Kidney (tissue), 14 donors: ENCODE data around the gene NOVA1. TPM values are rescaled to one million over a fixed set of nuclear protein-coding genes. Genes with fewer than 3 reads are reported as not detected.

Experiments used
- DNase-seq, 5 donors: peaks; one replicate each; pipeline ENCODE4 v3.0.0-alpha.2; 2013 to 2020
- FAIRE-seq: peaks from 2 replicates; lab custom pipeline; 2012; peaks lifted over from hg19 to GRCh38; lab: Jason Lieb, UNC
- H3K27ac ChIP-seq, 2 donors: one replicate each; pipeline ENCODE4 v1.7.0; 2013; ENCODE audit warnings: low read depth in 2 of 2, low read length in 2 of 2, inconsistent platforms in 1 of 2
- H3K27me3 ChIP-seq: one replicate; pipeline ENCODE4 v1.7.1; 2013; ENCODE audit warnings: low read length, inconsistent platforms; ENCODE audit not compliant: control insufficient read depth, insufficient read depth
- H3K36me3 ChIP-seq, 3 donors: one replicate each; pipeline versions ENCODE4 v1.7.0 to v1.7.1; 2013; ENCODE audit warnings: low read length in 3 of 3, control low read depth in 1 of 3, inconsistent platforms in 1 of 3; ENCODE audit not compliant: insufficient read depth in 3 of 3, control insufficient read depth in 2 of 3
- H3K4me1 ChIP-seq, 3 donors: one replicate each; pipeline versions ENCODE4 v1.7.0 to v1.7.1; 2013; ENCODE audit warnings: low read length in 3 of 3, inconsistent platforms in 1 of 3, low read depth in 1 of 3; ENCODE audit not compliant: control insufficient read depth in 2 of 3, insufficient read depth in 2 of 3
- H3K4me3 ChIP-seq, 3 donors: one replicate each; pipeline versions ENCODE4 v1.7.0 to v1.8.1; 2013; ENCODE audit warnings: low read length in 3 of 3, control low read depth in 1 of 3, inconsistent platforms in 1 of 3
- H3K9ac ChIP-seq, 3 donors: one replicate each; pipeline versions ENCODE4 v1.7.0 to v1.7.1; 2013; ENCODE audit warnings: low read length in 3 of 3, control low read depth in 1 of 3, inconsistent platforms in 1 of 3
- H3K9me3 ChIP-seq, 3 donors: one replicate each; pipeline versions ENCODE4 v1.7.0 to v1.7.1; 2013; ENCODE audit warnings: low read length in 3 of 3, control low read depth in 1 of 3, inconsistent platforms in 1 of 3; ENCODE audit not compliant: control insufficient read depth in 2 of 3, insufficient read depth in 1 of 3
- intact Hi-C: fragments of 100-400 bp; cut with DNase I; formaldehyde crosslinking; loops from one replicate; pipeline ENCODE4 v1.11.1; 2022
- polyA plus RNA-seq: library from polyadenylated mRNA; stranded (reverse); fragments of 350-450 nt; fragmentation: Illumina TruSeq; extraction: RNeasy Lipid Tissue Mini Kit (QIAGEN cat#74804); gene quantifications from one replicate; pipeline ENCODE4 v1.2.3, GENCODE V29; 2014; ENCODE audit warnings: low read depth, low replicate concordance; ENCODE audit not compliant: insufficient read depth
- total RNA-seq: library from RNA; stranded (reverse); fragmentation: NEBNext Ultra II Directional; extraction: Animal tissue kit (Norgen Biotek cat#: 25700); gene quantifications from one replicate; pipeline ENCODE4 v1.2.1, GENCODE V29; 2021
- TF ChIP-seq, protein P1 (sequence below): IDR thresholded peaks from 3 replicates; pipeline ENCODE4 v1.5.1; 2012; ENCODE audit warnings: mild to moderate bottlenecking, moderate library complexity, borderline replicate concordance; ENCODE audit not compliant: insufficient read depth; ENCODE audit errors: extremely low read depth
- donor health status: control.
- donor health status: control.
- donor health status: control.
- donor health status: control.
- donor health status: control.
- donor health status: DM: yes; HTN: yes; CAD: no.
- donor health status: Normal renal cell carcinoma (clear cell type).

Gene NOVA1
- total and polyA plus RNA-seq, 2 donors from 2014 or later: 10.2 to 15.0 TPM

DNA sequence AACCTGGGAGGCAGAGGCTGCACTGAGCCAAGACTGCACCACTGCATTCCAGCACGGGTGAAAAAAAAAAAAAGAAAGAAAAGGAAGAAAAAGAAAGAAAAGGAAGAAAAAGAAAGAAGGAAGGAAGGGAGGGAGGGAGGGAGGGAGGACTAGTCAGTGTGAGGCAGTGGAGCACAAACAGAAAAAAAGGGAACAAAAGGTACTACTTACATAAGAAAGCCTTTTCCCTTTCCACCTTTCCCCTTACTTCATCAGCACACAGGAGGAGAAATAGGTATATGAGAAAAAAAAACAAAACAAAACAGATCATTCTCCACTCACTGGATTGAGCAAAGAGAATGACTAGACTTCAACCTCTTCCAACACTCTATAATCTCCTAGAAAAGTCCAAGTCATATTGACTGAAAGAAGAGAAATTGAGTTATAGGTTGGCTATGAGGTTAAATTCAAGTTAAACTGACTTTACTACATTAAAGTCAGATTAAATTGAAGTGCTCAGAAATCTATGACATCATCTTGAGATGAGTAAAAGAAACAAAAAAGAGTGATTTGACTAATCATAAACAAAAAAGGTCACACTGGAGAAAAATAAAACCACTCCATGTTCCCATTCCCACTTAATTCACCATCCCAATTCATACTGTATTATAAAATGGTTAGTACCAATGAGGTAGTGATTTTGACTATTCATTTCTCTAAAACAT is 43.6 kb downstream of the NOVA1 start:
- FAIRE-seq (no peak), DNase-seq (no peak)
- TF ChIP-seq, protein P1, sequence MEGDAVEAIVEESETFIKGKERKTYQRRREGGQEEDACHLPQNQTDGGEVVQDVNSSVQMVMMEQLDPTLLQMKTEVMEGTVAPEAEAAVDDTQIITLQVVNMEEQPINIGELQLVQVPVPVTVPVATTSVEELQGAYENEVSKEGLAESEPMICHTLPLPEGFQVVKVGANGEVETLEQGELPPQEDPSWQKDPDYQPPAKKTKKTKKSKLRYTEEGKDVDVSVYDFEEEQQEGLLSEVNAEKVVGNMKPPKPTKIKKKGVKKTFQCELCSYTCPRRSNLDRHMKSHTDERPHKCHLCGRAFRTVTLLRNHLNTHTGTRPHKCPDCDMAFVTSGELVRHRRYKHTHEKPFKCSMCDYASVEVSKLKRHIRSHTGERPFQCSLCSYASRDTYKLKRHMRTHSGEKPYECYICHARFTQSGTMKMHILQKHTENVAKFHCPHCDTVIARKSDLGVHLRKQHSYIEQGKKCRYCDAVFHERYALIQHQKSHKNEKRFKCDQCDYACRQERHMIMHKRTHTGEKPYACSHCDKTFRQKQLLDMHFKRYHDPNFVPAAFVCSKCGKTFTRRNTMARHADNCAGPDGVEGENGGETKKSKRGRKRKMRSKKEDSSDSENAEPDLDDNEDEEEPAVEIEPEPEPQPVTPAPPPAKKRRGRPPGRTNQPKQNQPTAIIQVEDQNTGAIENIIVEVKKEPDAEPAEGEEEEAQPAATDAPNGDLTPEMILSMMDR: no peak
- intact Hi-C loops: no loop called here
- H3K9ac ChIP-seq: no peak overlapping the region
- no peaks in the 10 kb centered on the region for H3K4me1 ChIP-seq
- no peaks in the 10 kb centered on the region for H3K9me3 ChIP-seq
- H3K27ac ChIP-seq: no peak overlapping the region
- H3K4me3 ChIP-seq: no peak overlapping the region
- H3K27me3 ChIP-seq: no peaks in the 10 kb centered on the region
- H3K36me3 ChIP-seq: no peaks in the 10 kb centered on the region

DNA sequence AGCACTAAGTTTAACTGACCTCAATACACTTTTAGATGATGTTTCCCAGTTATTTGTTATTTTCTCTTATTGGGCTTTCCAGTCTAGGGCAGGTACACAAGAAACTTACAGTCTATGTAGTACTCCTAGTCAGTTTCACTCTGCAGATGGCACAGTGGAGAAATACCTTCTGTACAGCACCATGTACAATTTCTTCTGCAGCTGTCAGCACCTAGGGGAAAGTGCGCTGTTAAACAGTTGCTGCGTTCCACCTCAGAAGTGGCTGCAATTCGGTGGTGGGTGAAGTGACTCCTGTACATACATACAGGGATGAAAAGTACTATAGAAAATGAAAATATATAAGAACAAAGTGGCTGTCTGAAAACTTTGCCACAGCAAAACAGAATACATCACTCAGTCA is 48.3 kb downstream of the NOVA1 start:
- no peak for DNase-seq
- TF ChIP-seq, protein P1: no peak
- Histone ChIP-seq H3K9ac (no peak overlapping the region), H3K36me3 (no peaks in the 10 kb centered on the region), H3K4me3 (no peak overlapping the region), H3K4me1 (no peaks in the 10 kb centered on the region), H3K27ac (no peak overlapping the region), H3K27me3 (no peaks in the 10 kb centered on the region), H3K9me3 (no peaks in the 10 kb centered on the region)
- intact Hi-C loops: no loop called here
- FAIRE-seq: no peak

DNA sequence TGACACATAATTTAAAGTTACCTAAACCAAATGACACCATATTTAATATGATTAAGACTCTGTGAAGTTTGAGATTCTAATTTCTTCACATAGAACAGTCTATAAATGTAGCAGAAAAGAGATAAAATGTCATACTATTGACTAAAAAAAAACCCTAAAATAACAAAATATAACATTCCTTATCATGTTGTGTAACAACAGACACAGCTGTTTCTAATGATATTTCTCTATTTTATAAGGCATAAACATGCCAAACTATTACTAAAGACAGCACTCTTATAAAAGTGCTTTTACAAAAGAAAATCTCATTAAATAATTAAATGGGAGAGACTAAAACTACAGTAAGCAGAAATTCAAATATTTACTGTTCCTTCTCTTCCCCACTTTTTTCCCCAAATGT is 49.4 kb downstream of the NOVA1 start:
- H3K36me3 ChIP-seq: no peaks in the 10 kb centered on the region
- peak; percentile 82 for FAIRE-seq
- no peaks in the 10 kb centered on the region for H3K27me3 ChIP-seq
- H3K9ac ChIP-seq: no peak overlapping the region
- DNase-seq: no peak
- intact Hi-C loops: no loop called here
- H3K9me3 ChIP-seq: no peaks in the 10 kb centered on the region
- H3K4me3 ChIP-seq: no peak overlapping the region
- TF ChIP-seq, protein P1: no peak
- no peaks in the 10 kb centered on the region for H3K4me1 ChIP-seq
- H3K27ac ChIP-seq: no peak overlapping the region
